HG02623 (cell line): ENCODE results near the gene NOTCH3.
A peak's percentile ranks its signal among the peaks of the same experiment; 100 is the strongest.

Experiments used
- ATAC-seq: cut with Tn5 transposase; IDR thresholded peaks from one replicate; pipeline ENCODE4 v1.9.1; 2021; ENCODE audit warnings: moderate library complexity; ENCODE audit not compliant: unreplicated experiment

The NOTCH3 gene

GRCh38 chr19:15236886-15237285, 36.1 kb upstream of the NOTCH3 start:
- ATAC-seq, result no peak

- ATAC-seq, result no peak
Observed at GRCh38 chr19:15235781-15236180, 35.0 kb upstream of the NOTCH3 start.

GRCh38 chr19:15234431-15235130, 33.8 kb upstream of the NOTCH3 start:
- ATAC-seq, result no peak

- ATAC-seq, result no peak
Observed at GRCh38 chr19:15231271-15231670, 30.5 kb upstream of the NOTCH3 start.

- no peak for ATAC-seq
Observed at GRCh38 chr19:15227261-15227660, 26.5 kb upstream of the NOTCH3 start.

- ATAC-seq, result no peak
Observed at GRCh38 chr19:15225760-15226159, 25.0 kb upstream of the NOTCH3 start.

GRCh38 chr19:15223649-15224361, 23.0 kb upstream of the NOTCH3 start:
- no peak for ATAC-seq

- ATAC-seq, result peak; percentile 77
Observed at GRCh38 chr19:15222738-15223648, 22.2 kb upstream of the NOTCH3 start.

GRCh38 chr19:15220833-15221232, 20.0 kb upstream of the NOTCH3 start:
- no peak for ATAC-seq

- ATAC-seq, result no peak
Observed at GRCh38 chr19:15218501-15218900, 17.7 kb upstream of the NOTCH3 start.

GRCh38 chr19:15216363-15216762, 15.6 kb upstream of the NOTCH3 start:
- no peak for ATAC-seq

GRCh38 chr19:15213715-15214381, 13.1 kb upstream of the NOTCH3 start:
- ATAC-seq, result no peak

GRCh38 chr19:15212711-15213110, 11.9 kb upstream of the NOTCH3 start:
- ATAC-seq, result no peak

- ATAC-seq, result no peak
Observed at GRCh38 chr19:15210323-15210781, 9.6 kb upstream of the NOTCH3 start.

- no peak for ATAC-seq
Observed at GRCh38 chr19:15201374-15202023, 704 bp upstream of the NOTCH3 start.

- no peak for ATAC-seq
Observed at GRCh38 chr19:15199661-15200552, 888 bp downstream of the NOTCH3 start.

- no peak for ATAC-seq
Observed at GRCh38 chr19:15198951-15199660, 1.7 kb downstream of the NOTCH3 start.

- no peak for ATAC-seq
Observed at GRCh38 chr19:15197942-15198341, 2.9 kb downstream of the NOTCH3 start.
